Osteocyte (in vitro differentiated cells): ENCODE data around the gene USP24. TPM values are rescaled to one million over a fixed set of nuclear protein-coding genes. Genes with fewer than 3 reads are reported as not detected.

Experiments
- DNase-seq: peaks from one replicate; pipeline ENCODE4 v3.0.0; 2021; ENCODE audit warnings: mixed read lengths; ENCODE audit not compliant: unreplicated experiment; ENCODE audit errors: extremely low spot score
- H3K27ac Mint-ChIP-seq: one replicate; pipeline ENCODE4 v1.8.0; 2021; ENCODE audit warnings: mild to moderate bottlenecking, mixed read lengths; ENCODE audit not compliant: unreplicated experiment
- H3K27me3 Mint-ChIP-seq: one replicate; pipeline ENCODE4 v1.8.0; 2021; ENCODE audit warnings: mixed read lengths; ENCODE audit not compliant: unreplicated experiment
- H3K36me3 Mint-ChIP-seq: one replicate; pipeline ENCODE4 v1.8.0; 2021; ENCODE audit warnings: mixed read lengths; ENCODE audit not compliant: unreplicated experiment
- H3K4me1 Mint-ChIP-seq: one replicate; pipeline ENCODE4 v1.8.0; 2021; ENCODE audit warnings: mixed read lengths; ENCODE audit not compliant: unreplicated experiment
- H3K4me3 Mint-ChIP-seq: one replicate; pipeline ENCODE4 v1.8.0; 2021; ENCODE audit warnings: mild to moderate bottlenecking, moderate library complexity, mixed read lengths; ENCODE audit not compliant: unreplicated experiment
- H3K9me3 Mint-ChIP-seq: one replicate; pipeline ENCODE4 v1.8.0; 2021; ENCODE audit warnings: mixed read lengths; ENCODE audit not compliant: unreplicated experiment
- CTCF ChIP-seq: fragments of 200-600 bp; sonication (generic); IDR thresholded peaks from 2 replicates; pipeline ENCODE4 v1.5.0; 2021; ENCODE audit warnings: antibody characterized with exemption, mild to moderate bottlenecking, moderate library complexity
- total RNA-seq: library from RNA; stranded (reverse); gene quantifications from 2 replicates; pipeline ENCODE4 v1.2.1, GENCODE V29; 2021

Gene USP24
- total RNA-seq, 1 donor from 2014 or later: 32.1 TPM

- Mint-ChIP-seq H3K27ac (peak overlapping the region; percentile 4), H3K4me3 (no peak overlapping the region), H3K9me3 (no peaks in the 10 kb centered on the region)
Measured at GRCh38 chr1:55156093-55156492, 59.1 kb downstream of the USP24 start.

DNA sequence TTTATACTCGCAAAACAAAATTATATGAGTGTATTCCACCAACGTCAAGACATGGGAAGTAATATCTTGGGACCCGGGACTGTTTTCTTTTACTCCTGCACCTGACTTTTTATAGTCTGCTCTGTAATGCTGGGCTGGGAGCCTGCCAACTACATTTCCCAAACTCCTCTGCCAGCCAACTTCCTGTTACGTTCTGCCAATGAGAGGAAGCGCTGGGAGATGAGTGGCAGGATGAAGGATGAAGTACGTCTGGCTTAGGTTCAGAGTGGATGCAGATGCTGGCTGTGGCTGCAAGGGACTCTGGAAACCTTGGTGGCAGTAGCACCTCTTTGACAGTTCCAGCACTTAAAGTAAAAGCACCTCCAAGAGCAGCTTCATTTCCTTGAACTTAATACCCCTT is 59.6 kb downstream of the USP24 start:
- Mint-ChIP-seq H3K27me3 (no peaks in the 10 kb centered on the region), H3K9me3 (no peaks in the 10 kb centered on the region), H3K4me3 (no peak overlapping the region), H3K36me3 (peaks cover 52% of the 10 kb centered on the region), H3K27ac (no peak overlapping the region), H3K4me1 (peaks cover 8% of the 10 kb centered on the region)
- DNase-seq: no peak
- no peak for TF ChIP-seq CTCF

More at GRCh38 chr1:55156093-55156492, 59.1 kb downstream of the USP24 start:
- TF ChIP-seq CTCF: no peak
- Mint-ChIP-seq H3K4me1 (peaks cover 8% of the 10 kb centered on the region), H3K27me3 (no peaks in the 10 kb centered on the region), H3K36me3 (peaks cover 51% of the 10 kb centered on the region)
- no peak for DNase-seq

GRCh38 chr1:55154616-55155015 is 60.5 kb downstream of the USP24 start:
- DNase-seq: no peak
- H3K27ac Mint-ChIP-seq: no peak overlapping the region
- H3K36me3 Mint-ChIP-seq: peaks cover 48% of the 10 kb centered on the region
- H3K4me1 Mint-ChIP-seq: peaks cover 5% of the 10 kb centered on the region
- H3K4me3 Mint-ChIP-seq: no peak overlapping the region
- no peaks in the 10 kb centered on the region for H3K27me3 Mint-ChIP-seq
- TF ChIP-seq CTCF: no peak
- H3K9me3 Mint-ChIP-seq: no peaks in the 10 kb centered on the region

- H3K4me1 Mint-ChIP-seq: peaks cover 5% of the 10 kb centered on the region
- no peak overlapping the region for H3K27ac Mint-ChIP-seq
- DNase-seq: no peak
- H3K27me3 Mint-ChIP-seq: no peaks in the 10 kb centered on the region
- no peak overlapping the region for H3K4me3 Mint-ChIP-seq
- no peak for TF ChIP-seq CTCF
- H3K9me3 Mint-ChIP-seq: no peaks in the 10 kb centered on the region
- H3K36me3 Mint-ChIP-seq: peaks cover 44% of the 10 kb centered on the region
Measured at GRCh38 chr1:55153031-55153430, 62.1 kb downstream of the USP24 start.

DNA sequence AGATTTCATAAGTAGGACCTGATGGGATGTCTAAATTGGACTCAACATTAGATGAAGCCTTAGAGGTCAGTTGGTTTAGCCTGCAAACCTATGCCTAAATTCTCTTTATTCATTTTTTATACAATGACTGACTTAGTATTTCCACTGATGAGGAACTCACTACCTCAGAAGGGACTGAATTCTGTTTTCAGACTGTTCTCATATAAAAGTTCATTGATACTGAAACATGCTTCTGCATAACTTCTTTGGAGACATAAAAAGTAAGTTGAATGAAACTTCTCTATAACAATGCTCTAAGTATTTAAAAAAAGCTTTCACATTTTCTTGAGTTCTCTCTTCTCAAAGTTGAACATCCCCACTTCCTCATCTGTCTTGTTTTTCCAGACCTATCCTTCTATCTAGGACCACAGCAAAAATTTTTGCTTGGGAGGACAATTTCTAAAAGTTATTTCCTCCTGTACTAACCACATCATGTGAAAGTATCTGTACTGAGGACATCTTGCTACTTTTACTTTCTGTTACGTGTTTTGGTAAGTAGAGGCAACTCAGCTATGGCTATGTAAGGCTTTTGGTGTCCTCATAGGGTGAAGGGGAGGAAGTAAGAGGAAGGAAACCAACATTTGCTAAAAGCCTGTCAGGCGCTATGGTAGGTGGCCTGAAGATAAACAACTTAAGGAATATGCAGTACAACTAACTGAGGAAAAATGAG is 64.1 kb downstream of the USP24 start:
- no peak for TF ChIP-seq CTCF
- Mint-ChIP-seq H3K9me3 (no peaks in the 10 kb centered on the region), H3K4me1 (no peaks in the 10 kb centered on the region), H3K36me3 (peaks cover 41% of the 10 kb centered on the region), H3K4me3 (no peak overlapping the region), H3K27ac (no peak overlapping the region), H3K27me3 (no peaks in the 10 kb centered on the region)
- DNase-seq: no peak
